ENCODE data around the gene SNX32.

Gene SNX32

GRCh38 chr11:65872586-65873317 is 39.0 kb downstream of the SNX32 start, which contains the start of gene EFEMP2:
EFEMP2 (minus strand) TSS chr11:65872800; CDS start chr11:65872354, 446 bp downstream.
- ChIA-PET CTCF (interaction anchor here (1.3 to 33.3 kb wide), 6 partner anchors 12 to 167 kb away, joined by 3 to 1090 read pairs (median 90); partner anchors contain the start of genes CCDC85B, FIBP, KAT5 and MUS81), POLR2A (interaction anchor here (0.9 to 6.8 kb wide), 11 partner anchors 9 to 130 kb away, joined by 3 to 103 read pairs (median 4); partner anchors contain the start of genes BANF1, CFL1, FIBP and MUS81)
- TF ChIP-seq, protein P1, sequence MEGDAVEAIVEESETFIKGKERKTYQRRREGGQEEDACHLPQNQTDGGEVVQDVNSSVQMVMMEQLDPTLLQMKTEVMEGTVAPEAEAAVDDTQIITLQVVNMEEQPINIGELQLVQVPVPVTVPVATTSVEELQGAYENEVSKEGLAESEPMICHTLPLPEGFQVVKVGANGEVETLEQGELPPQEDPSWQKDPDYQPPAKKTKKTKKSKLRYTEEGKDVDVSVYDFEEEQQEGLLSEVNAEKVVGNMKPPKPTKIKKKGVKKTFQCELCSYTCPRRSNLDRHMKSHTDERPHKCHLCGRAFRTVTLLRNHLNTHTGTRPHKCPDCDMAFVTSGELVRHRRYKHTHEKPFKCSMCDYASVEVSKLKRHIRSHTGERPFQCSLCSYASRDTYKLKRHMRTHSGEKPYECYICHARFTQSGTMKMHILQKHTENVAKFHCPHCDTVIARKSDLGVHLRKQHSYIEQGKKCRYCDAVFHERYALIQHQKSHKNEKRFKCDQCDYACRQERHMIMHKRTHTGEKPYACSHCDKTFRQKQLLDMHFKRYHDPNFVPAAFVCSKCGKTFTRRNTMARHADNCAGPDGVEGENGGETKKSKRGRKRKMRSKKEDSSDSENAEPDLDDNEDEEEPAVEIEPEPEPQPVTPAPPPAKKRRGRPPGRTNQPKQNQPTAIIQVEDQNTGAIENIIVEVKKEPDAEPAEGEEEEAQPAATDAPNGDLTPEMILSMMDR (IDR thresholded peaks at IDR 0.05; ENCODE audit: insufficient read depth, low read length, missing control alignments): no peak
- no peak for DNase-seq (ENCODE audit: low read depth, low spot score)
- H3K4me3 ChIP-seq (ENCODE audit: low read depth, low read length): peak within 1 kb of the TSS; percentile 80

DNA sequence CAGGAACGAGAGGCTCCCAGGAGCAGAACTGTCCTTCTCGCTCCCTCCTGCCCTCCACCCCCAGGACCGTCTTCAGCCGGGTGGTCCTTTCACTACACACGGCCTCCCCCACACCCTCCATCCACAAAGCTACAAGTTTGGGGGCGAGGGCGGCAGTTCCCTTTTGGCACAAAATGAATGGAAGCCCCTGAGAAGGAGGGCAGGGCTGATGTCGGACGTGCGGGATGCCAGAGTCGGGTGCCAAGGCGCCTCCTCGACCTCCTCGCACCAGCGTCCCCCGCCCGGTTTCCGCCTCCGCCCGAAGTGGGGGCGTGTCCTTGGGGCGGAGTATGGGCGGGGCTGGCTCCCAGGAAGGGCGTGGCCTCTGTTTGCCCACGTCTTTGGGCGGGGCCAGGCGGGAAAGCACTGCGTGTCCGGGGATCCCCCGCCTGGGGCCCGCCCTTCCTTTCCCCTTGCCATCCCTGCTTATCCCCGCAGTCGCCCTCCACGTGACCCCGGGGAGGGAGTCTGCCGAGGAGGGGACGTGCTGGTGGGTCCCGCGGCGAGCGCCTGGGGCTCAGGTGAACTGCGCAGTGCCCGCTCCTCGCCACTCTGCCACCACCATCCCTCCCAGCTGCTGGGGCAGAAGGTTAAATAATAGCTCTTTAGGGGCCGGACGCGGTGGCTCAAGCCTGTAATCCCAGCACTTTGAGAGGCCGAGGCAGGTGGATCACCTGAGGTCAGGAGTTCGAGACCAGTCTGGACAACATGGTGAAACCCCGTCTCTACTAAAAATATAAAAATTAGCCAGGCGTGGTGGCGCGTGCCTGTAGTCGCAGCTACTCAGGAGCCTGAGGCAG is 39.8 kb downstream of the SNX32 start:
- TF ChIP-seq, protein P1 (IDR thresholded peaks at IDR 0.05; ENCODE audit: insufficient read depth, low read length, missing control alignments): no peak
- DNase-seq (ENCODE audit: low read depth, low spot score): no peak
- ChIA-PET CTCF (interaction anchor here (1.0 to 33.3 kb wide), 7 partner anchors 12 to 195 kb away, joined by 3 to 1090 read pairs (median 5); partner anchors contain the start of genes CCDC85B, FIBP, MUS81 and SART1), POLR2A (interaction anchor here (1.0 to 2.1 kb wide), 8 partner anchors 9 to 129 kb away, joined by 3 to 12 read pairs (median 4); partner anchors contain the start of genes BANF1, CFL1, FIBP and MUS81)
- H3K4me3 ChIP-seq (ENCODE audit: low read depth, low read length): peak overlapping the region; percentile 80

DNA sequence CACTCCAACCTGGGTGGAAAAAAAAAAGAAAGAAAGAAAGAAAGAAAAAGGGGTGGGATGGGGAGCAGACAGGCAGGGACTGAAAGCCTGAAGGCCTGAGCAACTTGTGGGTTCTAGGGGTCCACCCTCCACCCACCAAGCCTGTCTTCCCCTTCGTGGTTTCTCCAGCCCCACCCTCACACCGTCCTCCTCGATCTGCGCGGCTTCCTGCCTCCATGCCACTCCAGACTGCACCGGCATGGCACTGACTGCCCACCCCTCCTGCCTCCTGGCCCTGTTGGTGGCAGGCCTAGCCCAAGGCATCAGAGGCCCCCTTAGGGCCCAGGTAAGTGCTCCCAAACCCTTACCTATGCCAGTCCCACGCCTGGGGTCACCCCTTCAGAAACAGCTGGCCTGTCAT is 45.9 kb downstream of the SNX32 start, which contains the start of gene CTSW:
Gene CTSW, plus strand, starts transcription at position 221 of the 400 bp plus-strand sequence. Its CDS starts 18 bp downstream, at position 239.
- DNase-seq (ENCODE audit: low read depth, low spot score): no peak
- TF ChIP-seq, protein P1 (IDR thresholded peaks at IDR 0.05; ENCODE audit: insufficient read depth, low read length, missing control alignments): no peak
- ChIA-PET CTCF (interaction anchor here (1.5 to 33.3 kb wide), 4 partner anchors 7 to 100 kb away, joined by 3 to 1090 read pairs (median 190); partner anchors contain the start of genes CCDC85B, FIBP, MUS81 and SART1), POLR2A (interaction anchor here (1.0 kb wide), 1 partner anchor 9 kb away, joined by 3 read pairs; the partner anchor contains the start of gene FIBP)
- H3K4me3 ChIP-seq (ENCODE audit: low read depth, low read length): no peak within 1 kb of the TSS

- ChIA-PET POLR2A (interaction anchor here (0.7 kb wide), 1 partner anchor 47 kb away, joined by 3 read pairs; no protein-coding TSS in a partner anchor), CTCF (interaction anchor here (1.5 to 33.3 kb wide), 4 partner anchors 6 to 99 kb away, joined by 3 to 1090 read pairs (median 190); partner anchors contain the start of genes CCDC85B, FIBP, MUS81 and SART1)
- TF ChIP-seq, protein P1 (IDR thresholded peaks at IDR 0.05; ENCODE audit: insufficient read depth, low read length, missing control alignments): no peak
- no peak overlapping the region for H3K4me3 ChIP-seq (ENCODE audit: low read depth, low read length)
- no peak for DNase-seq (ENCODE audit: low read depth, low spot score)
Measured at GRCh38 chr11:65880027-65880426, 46.3 kb downstream of the SNX32 start.

GRCh38 chr11:65880844-65881421 is 47.2 kb downstream of the SNX32 start:
- no peak for DNase-seq (ENCODE audit: low read depth, low spot score)
- CTCF ChIA-PET: interaction anchor here (0.6 to 33.3 kb wide), 6 partner anchors 5 to 165 kb away, joined by 3 to 1090 read pairs (median 190); partner anchors contain the start of genes CCDC85B, CTSW, EFEMP2 and FIBP
- H3K4me3 ChIP-seq (ENCODE audit: low read depth, low read length): no peak overlapping the region
- POLR2A ChIA-PET: interaction anchor here (0.7 to 1.8 kb wide), 3 partner anchors 9 to 48 kb away, joined by 3 to 7 read pairs (median 3); partner anchors contain the start of gene EFEMP2
- TF ChIP-seq, protein P1 (IDR thresholded peaks at IDR 0.05; ENCODE audit: insufficient read depth, low read length, missing control alignments): no peak

Data from AG04449 (cell line).